Left cardiac atrium (tissue), 4 donors: ENCODE measurements around the gene AFF2. TPM values are rescaled to one million over a fixed set of nuclear protein-coding genes. Genes with fewer than 3 reads are reported as not detected.

Experiments
- ATAC-seq, 2 donors: fragments of 200-7000 bp; cut with Tn5 transposase; one replicate each; pipeline ENCODE4 v1.9.1; 2020; ENCODE audit warnings: mild to moderate bottlenecking in 2 of 2, moderate library complexity in 2 of 2
- DNase-seq: peaks from one replicate; pipeline ENCODE4 v3.0.0-alpha.2; 2020
- intact Hi-C, 2 donors: fragments of 100-400 bp; cut with DNase I; formaldehyde crosslinking; loops; one replicate each; pipeline versions ENCODE4 v1.14.1 to v1.15.1; 2022 to 2023
- total RNA-seq, 2 donors: library from RNA; stranded (reverse); fragmentation: NEBNext Ultra II Directional; extraction: Animal tissue kit (Norgen Biotek cat#: 25700); gene quantifications; one replicate each; pipeline ENCODE4 v1.2.1, GENCODE V29; 2021
- donor health status: DM: no; HTN: yes; CAD: no.
- donor health status: DM: no; HTN: yes; CAD: no; lungs with severe emphysema.
- donor health status: DM: yes; HTN: yes; CAD: no.
- donor health status: Dilated cardiomyopathy.

Gene AFF2
- total RNA-seq, 2 donors from 2014 or later = 0.80 to 0.81 TPM

DNA sequence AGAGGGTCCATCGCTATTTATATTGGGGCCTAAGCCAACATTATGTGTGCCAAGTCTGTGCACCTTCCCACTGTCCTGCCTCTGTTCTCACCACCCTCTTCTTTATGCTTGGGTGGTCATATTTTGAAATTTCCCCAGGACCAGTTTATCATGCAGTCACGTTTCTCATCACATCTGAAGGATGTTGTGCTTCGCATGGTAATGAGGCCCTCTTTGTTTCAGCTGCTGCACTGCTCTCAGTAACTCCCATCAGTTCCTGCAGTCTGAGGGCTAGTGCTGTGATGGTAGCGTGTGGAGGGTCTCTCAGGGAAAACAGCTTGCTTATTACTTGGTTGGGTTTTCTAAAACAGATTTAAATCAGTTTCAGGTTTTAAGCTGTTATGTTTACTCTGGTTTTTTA, 288.0 kb downstream of the AFF2 start:
- intact Hi-C loops = no loop called here

DNA sequence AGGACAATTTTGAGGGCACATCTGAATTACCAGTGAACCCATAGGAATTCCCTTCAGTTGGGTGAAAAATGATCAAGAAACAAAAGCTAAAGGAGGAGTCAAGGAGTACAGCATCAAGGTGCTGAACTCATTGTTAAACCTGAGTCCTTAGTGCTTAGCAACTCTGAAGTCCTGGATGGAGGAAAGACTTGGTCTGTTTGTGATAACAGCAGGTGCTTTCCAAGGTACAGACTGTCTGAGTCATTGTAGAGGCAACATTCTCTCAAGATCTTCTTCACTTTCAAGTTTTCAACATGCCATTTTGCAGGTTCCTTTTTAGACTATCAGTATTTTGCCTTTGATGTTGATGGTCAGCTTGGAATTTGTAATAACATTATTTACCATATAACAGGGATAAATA, 293.9 kb downstream of the AFF2 start:
- intact Hi-C loops = no loop called here
- DNase-seq = no peak
- no peak for ATAC-seq

More for the DNA sequence above, 288.0 kb downstream of the AFF2 start:
- DNase-seq (no peak), ATAC-seq (no peak)

DNA sequence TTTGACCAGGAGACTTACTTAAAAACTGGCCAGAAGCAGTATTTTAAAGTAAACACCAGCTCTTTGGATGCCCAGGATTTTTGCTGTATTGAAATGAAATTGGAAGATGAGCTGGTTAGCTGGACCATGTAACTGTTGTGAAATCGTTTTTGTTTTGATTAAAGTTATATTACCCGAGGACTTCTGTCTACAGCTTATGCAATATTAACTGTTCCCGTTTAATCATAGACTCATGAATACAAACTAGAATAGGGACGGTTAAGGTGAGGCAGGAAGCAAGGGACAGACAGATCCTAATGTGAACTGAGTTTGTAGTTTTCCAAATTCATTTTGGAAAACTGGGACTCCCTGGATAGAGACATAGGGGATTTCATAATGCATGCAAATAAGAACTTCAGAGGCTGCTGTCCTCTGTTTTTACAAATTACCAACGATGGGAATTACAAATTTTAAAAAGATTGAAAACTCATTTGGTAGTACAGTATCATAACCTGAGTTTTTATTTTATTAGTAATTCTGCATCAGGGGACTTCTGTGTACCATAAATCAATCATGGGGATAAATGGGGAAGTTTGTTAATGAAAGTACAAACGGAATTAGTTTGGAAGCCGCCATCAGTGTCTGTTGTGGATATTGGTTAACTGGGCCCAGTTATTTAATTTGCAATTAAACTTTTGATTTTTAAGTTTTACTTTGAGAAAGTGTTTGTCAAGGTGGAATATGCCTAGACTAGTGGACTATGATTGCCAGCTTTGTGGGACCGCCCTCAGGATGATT, 304.4 kb downstream of the AFF2 start:
- ATAC-seq (no peak), DNase-seq (no peak)
- intact Hi-C loops = no loop called here

DNA sequence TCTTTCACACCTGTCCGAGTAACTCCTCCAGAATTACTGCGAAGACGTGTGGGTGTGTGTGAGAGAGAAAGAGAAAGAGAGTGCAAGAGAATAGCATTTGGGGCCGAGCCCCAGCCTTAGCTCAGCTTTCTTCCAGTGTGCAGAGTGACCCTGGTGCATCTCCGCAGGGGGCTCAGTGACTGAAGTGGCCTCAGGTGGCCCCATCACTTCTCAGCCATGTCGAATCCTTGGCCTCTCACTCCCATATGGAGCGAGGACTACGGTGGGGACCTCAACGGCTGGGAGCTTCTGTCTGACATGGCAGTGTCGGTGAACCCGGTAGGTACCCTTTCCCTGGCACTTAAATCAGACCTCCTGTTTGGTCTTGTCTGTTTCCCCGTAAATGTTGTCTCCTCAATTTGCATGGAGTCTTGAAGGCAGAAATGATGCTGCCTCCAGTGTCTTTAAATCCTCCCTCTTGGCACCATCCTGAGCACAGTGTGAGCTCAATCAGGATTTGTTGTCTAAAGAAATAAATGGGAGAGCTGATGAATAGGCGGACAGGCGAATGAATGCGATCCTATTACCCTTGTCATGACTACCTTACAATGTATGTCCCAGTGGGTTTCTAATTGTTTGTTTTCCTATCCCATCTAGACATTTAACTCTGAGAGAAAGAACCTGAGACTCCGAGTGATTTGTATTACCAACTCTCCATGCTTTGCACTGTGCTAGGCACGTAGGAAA, 305.9 kb downstream of the AFF2 start:
- no peak for ATAC-seq
- intact Hi-C loops = no loop called here
- no peak for DNase-seq

DNA sequence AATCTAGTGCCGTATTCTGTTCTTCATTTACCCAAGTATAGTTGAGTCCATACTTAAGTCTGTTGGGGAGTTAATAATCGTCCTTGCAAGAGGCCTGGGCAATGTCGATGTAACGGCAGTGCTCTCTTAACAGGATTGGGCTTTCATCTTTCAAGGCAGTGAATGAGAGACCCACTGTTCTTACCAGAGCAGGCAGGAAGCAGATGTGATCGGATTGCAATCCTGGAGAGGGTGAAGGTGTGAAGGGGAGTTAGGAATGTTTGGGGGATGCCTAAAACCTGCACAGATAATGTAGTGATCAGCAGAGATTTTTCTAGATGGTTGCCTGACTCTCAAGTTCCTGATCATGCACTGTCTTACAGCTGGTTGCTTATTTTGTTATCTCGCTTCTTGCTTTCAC, 308.4 kb downstream of the AFF2 start:
- ATAC-seq = no peak
- intact Hi-C loops = no loop called here

DNA sequence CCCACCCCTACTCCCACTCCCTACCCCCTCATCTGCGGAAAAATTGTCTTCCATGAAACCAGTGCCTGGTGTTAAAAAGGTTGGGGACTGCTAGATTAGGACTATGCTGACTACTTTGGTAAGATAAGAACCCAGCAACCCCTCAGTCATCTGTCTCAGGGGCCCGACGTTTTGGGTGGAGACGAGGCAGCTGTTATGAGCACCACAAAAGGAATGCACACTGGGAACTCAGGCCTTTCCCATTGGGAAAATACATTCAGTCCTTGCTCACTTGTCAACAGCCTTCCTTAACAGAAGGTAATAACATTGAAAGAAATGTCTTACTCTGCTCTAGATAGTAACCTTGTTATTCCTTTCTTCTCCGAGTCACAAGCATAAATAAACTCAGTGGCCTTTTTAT, 310.8 kb downstream of the AFF2 start:
- DNase-seq (no peak), ATAC-seq (no peak)
- intact Hi-C loops = no loop called here

More for the DNA sequence above, 308.4 kb downstream of the AFF2 start:
- no peak for DNase-seq

GRCh38 chrX:148813422-148813821, 313.0 kb downstream of the AFF2 start:
- intact Hi-C loops = no loop called here
- no peak for ATAC-seq
- DNase-seq = no peak

DNA sequence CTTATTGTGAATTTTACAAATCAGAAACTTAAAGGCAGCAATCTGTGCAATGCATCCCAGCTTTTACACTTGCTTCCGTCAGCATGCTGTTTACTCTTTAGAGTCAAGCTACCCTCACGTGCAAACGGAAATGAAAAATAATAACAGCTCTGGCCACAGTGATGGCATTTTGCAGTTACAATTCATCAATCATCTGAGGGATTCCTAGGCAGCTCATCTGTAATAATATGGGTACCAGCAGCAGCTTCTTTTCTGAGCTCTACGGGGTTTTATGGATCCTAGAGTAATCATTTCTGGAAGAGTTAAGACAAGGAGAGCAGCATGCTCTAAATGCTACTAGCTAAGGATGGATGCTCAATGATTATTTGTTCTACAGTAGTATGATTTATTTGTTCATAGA, 313.6 kb downstream of the AFF2 start:
- intact Hi-C loops = no loop called here

DNA sequence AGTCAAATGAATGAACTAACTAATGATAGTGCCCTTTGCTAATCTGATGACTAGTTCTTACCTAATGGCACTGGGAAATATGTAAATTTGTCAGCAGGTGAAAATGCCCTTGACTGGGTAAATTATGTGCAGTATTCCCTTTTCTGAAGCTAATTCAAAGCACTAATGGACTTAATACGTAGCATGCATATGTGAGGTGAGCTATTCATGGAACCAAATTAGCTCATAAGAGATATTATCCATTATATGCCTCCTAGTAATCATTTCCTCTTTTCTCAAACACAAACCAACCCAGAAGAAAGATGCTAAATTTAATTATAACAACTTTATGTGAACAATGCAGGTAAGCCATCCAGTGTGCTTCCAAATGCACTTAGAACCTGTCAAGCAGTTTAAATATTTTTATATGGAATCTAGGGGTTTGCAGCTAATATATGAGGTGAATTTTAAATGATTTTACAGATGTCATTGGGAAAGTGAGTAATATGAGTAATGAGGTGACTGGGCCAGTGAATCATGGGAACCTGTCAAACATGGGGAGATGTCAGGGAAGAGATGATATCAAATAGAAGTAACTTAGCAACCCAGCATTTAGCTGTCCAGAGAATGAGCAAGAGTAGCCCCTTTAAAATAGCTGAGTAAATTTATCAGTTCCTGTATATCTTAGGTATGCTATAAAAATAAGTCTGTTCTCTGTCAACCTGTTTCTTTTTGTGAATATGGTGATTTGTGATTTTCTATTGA, 315.0 kb downstream of the AFF2 start:
- ATAC-seq (no peak), DNase-seq (no peak)
- intact Hi-C loops = no loop called here

More for the DNA sequence above, 313.6 kb downstream of the AFF2 start:
- no peak for DNase-seq
- no peak for ATAC-seq

DNA sequence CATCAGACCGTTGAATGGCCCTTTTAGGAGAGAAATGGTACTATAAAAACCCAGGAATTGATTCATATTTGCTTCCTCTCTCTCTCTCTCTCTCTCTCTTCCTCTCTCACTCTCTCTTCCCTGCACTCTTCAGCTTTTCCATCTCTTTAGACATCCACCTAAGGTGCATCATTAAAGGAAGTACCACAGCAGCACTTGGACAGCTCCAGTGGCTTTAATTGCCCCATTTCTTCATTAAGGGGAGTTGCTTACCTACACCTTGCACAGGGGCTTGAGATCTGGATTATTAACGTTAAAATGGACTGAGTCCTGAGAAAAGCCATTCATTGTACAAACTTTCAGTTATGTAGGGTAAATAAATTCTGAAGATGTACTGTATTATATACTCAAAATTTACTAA, 323.6 kb downstream of the AFF2 start:
- intact Hi-C loops = no loop called here
- no peak for DNase-seq
- no peak for ATAC-seq

- DNase-seq (no peak), ATAC-seq (no peak)
Measured at GRCh38 chrX:148825696-148826095, 325.3 kb downstream of the AFF2 start.

DNA sequence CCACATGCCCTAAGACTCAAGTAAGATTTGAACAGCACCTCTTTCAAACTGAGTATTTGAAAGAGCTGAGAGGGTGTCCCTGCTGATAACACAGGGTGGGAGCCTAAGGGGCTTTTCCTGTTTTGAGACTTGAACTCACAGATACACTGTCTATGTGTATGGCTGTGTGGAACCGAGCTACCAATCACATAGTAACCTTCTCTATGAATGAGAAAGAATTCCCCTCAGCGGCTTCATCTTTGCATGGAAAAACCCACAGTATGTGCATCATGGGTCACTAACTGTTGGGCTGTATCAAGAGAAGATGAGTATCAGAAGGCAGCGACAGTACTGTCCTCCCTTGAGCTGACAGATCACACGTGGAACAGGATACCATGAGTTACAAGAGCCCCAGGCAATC, 336.3 kb downstream of the AFF2 start:
- intact Hi-C loops = no loop called here
- ATAC-seq (no peak), DNase-seq (no peak)

More at GRCh38 chrX:148825696-148826095, 325.3 kb downstream of the AFF2 start:
- intact Hi-C loops = no loop called here

DNA sequence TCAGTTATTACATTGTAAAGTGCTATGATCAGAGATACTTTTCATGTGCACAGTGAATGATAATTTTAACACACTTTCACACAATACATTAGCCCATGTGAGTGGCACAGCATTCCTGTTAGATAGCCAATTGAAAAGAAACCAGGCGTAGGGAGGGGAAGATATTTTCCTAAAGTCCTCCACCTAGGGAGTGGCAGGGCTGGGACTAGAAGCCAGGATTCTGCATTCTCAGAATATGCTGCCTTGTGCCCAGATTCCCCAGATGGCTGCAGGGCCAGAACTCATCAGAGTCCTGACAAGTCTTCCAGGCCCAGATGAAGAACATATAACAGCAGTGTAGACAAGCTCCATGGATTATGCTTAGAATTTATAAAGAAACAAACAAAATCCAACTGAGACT, 350.2 kb downstream of the AFF2 start:
- DNase-seq (no peak), ATAC-seq (no peak)
- intact Hi-C loops = no loop called here

- intact Hi-C loops = no loop called here
- DNase-seq (no peak), ATAC-seq (no peak)
Measured at GRCh38 chrX:148854306-148854705, 353.9 kb downstream of the AFF2 start.

DNA sequence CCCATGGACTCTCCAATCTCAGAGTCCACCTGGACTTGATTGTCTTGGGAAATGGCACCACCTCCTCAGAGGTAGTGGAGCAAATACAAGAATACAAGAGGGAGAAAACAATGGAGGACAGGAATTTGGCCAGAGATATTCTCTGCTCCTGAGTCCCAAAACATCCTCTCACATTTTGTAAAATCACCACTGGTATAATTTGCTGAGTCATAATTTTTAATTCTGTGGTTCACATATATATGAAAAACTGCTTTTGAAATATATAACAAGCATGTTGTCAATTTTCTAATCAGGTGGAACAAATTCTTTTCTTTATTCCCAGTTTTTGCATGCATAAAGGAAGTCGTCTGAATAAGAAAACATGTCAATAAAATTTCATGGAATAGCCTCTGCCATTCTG, 356.1 kb downstream of the AFF2 start:
- ATAC-seq (no peak), DNase-seq (no peak)
- intact Hi-C loops = no loop called here

GRCh38 chrX:148865277-148866210, 365.1 kb downstream of the AFF2 start:
- ATAC-seq = no peak
- intact Hi-C loops = no loop called here
- DNase-seq = no peak

DNA sequence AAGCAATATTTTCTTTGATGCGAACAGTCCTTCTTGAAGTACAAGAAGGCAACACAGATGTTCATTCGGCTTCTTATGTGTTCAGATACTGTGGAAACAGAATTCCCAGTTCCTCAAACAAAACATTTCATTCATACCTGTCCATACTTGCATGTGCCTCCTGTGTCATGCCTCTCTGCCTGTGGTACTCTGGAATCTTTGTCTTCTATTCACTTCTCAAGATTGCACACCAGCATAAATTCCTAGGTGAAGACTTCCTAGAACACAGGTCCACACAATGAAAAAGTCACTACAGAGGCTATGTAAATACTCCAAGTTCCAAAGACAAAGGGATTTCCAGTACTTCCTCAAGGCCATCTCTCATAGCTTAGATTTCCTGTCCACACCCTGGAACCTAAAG, 367.2 kb downstream of the AFF2 start:
- no peak for ATAC-seq
- DNase-seq = no peak
- intact Hi-C loops = no loop called here

DNA sequence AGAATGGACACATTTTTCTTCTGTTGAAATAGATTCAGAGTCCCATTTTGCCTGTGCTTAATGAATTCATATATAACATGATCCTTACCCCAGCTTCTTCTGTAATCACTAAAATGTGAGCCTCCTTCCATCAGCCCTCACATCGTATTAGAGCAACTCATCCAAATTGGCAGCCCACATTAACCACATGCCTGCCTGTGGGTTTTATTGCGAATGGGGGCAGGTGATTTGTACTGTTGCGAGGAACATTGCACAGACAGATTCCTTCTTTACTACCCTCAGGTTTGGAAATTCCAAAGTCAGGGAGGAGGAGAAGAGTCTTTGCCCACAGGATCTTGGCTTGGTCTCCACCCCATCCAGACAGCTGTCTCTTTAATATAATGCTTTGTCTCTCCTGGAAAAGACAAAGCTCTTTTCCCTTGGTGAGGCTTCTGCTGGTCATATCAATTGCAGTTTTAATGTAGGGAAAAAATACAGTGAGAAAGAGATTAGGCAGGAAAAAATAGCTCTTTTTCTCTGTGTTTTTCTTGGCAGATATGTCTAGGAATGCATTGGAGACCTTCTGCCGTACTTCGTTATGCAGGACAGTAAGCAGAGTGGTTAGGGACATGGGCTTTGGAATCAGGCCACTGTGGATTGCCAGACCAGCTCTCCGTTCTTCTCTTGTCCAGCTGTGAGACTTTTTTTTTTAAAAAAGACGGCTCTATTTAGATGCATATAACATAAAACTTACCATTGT, 371.2 kb downstream of the AFF2 start:
- intact Hi-C loops = no loop called here

More for the DNA sequence above, 371.2 kb downstream of the AFF2 start:
- no peak for DNase-seq
- ATAC-seq = peak in 1 of 2 donors; percentile 44
